ENCODE data around the gene COL26A1. TPM values are rescaled to one million over a fixed set of nuclear protein-coding genes. Genes with fewer than 3 reads are reported as not detected.
"Not testable (repeated sequence)": the region's sequence is repeated elsewhere in the genome, so short reads cannot be mapped to it uniquely, and the experiment has no call there.

The COL26A1 gene
- total and polyA plus RNA-seq, 8 donors, result 0.20 to 0.55 (median 0.31) TPM; not detected in 5

DNA sequence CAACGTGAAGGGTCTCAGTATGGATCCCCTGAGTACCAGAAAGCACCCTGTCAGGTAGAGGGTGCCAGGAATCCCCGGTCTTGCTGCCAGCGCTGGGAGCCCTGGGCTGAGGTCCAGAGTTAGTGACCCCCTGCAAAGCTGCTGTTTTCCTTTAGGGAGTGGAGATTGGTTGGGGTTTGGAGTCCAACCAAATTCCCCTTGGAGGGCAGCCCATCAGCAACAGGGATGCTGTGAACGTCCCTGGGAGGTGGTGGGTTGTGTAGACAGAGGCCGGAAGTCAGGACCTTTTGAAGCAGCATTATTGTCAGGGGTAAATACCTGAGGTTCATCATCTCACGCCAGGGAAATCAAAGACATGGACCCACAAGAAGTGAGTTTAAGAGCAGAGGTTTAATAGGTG is 104.2 kb downstream of the COL26A1 start:
- intact Hi-C loops (cut with DNase I; ENCODE audit: low total_unique reads), result no loop called here
- TF ChIP-seq POLR2A (IDR thresholded peaks at IDR 0.05) (no peak), POLR2AphosphoS5 (IDR thresholded peaks at IDR 0.05) (no peak), EP300 (IDR thresholded peaks at IDR 0.05) (no peak)
- TF ChIP-seq, protein P1, sequence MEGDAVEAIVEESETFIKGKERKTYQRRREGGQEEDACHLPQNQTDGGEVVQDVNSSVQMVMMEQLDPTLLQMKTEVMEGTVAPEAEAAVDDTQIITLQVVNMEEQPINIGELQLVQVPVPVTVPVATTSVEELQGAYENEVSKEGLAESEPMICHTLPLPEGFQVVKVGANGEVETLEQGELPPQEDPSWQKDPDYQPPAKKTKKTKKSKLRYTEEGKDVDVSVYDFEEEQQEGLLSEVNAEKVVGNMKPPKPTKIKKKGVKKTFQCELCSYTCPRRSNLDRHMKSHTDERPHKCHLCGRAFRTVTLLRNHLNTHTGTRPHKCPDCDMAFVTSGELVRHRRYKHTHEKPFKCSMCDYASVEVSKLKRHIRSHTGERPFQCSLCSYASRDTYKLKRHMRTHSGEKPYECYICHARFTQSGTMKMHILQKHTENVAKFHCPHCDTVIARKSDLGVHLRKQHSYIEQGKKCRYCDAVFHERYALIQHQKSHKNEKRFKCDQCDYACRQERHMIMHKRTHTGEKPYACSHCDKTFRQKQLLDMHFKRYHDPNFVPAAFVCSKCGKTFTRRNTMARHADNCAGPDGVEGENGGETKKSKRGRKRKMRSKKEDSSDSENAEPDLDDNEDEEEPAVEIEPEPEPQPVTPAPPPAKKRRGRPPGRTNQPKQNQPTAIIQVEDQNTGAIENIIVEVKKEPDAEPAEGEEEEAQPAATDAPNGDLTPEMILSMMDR (IDR thresholded peaks at IDR 0.05), result no peak
- Histone ChIP-seq H3K27ac (no peak overlapping the region), H3K4me1 (no peaks in the 10 kb centered on the region), H3K4me3 (no peak overlapping the region), H3K36me3 (no peaks in the 10 kb centered on the region), H3K9me3 (no peaks in the 10 kb centered on the region), H3K27me3 (peaks cover 0 to 21% (median 3%) of the 10 kb centered on the region in 3 donors)
- 21 to 41% (median 28%) methylated on average over 6 of the region's 6 CpGs for WGBS, 5 donors
- DNase-seq, result no peak

DNA sequence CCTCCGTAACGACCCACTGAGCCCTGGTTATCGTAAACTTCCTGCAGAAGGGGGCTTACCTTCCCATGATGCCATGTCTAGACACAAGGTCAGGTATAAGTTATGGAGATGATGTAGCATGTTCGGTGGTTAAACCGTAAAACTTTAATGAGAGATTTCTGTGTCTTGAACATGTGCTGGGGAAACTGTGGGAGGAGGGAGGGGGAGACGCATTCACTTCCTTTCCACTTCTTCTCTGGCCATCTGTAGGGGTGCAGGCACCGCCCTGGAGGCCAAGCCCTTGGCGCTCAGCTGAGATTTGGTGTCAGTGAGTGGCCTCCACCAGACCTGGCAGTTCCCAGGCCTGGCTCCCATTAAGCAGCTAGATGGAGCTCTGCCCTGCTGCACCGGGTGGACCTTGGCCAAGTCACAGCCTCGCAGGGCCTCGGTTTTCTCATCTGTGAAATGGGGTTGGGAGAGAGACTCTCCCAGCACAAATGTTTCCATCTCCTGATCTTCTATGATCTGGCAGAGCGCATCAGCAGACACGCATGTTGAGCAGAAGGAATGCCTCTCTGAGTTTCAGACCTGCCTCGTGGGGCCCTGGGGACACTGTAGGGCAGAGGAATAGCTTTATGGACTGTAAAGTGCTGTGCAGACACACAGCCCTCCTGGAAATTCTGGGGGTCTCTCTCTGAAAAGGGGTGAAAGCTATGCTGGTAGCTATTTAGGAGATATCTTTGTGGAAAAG is 106.0 kb downstream of the COL26A1 start:
- H3K36me3 ChIP-seq, result no peaks in the 10 kb centered on the region
- H3K9me3 ChIP-seq, result no peaks in the 10 kb centered on the region
- no peak overlapping the region for H3K27ac ChIP-seq
- 77 to 83% (median 78%) methylated on average over 14 of the region's 14 CpGs for WGBS, 5 donors
- H3K4me3 ChIP-seq, result no peak overlapping the region
- intact Hi-C loops (cut with DNase I; ENCODE audit: low total_unique reads), result no loop called here
- TF ChIP-seq EP300 (IDR thresholded peaks at IDR 0.05), result no peak
- no peak for TF ChIP-seq POLR2A (IDR thresholded peaks at IDR 0.05)
- no peak for TF ChIP-seq POLR2AphosphoS5 (IDR thresholded peaks at IDR 0.05)
- TF ChIP-seq, protein P1 (IDR thresholded peaks at IDR 0.05), result no peak
- peaks cover 0 to 21% (median 3%) of the 10 kb centered on the region in 3 donors for H3K27me3 ChIP-seq
- DNase-seq, result no peak
- no peaks in the 10 kb centered on the region for H3K4me1 ChIP-seq

DNA sequence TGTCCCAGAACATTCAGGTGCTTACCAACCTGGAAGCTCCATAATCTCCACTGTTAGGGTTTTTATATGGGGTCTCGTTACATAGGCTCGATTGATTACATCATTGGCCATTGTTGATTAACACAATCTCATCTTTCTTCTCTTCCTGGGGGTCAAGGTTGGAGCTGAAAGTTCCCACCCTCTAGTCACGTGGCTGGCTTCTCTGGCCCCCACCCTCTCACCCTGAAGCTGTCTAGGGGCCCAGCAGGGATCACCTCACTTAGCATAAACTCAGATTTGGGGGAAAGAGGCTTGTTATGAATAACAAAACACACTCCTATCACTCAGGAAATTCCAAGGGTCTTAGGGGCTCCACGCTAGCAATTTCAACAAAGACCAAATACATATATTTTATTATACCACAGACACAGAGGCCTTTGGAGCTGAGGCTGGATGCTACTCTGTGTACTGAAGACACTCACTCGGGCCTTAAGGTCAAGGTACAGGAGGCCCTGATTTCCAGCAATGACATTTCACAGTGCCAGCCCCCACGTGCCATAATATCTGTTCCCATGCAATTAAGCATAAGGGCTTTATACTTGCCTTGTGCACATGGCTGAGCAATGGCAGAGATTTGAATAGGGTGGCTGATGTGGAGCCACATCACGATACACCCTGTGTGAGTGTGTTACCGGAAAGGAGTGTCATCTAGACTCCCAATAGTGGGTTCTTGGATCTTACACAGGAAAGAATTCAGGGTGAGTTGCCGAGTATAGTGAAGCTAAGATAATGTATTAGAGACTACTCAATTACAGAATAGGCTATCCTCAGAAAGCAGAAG is 108.2 kb downstream of the COL26A1 start:
- DNase-seq, result no peak
- Histone ChIP-seq H3K9me3 (no peaks in the 10 kb centered on the region), H3K27me3 (peaks cover 0 to 13% (median 3%) of the 10 kb centered on the region in 3 donors), H3K27ac (no peak overlapping the region), H3K36me3 (no peaks in the 10 kb centered on the region), H3K4me3 (no peak overlapping the region), H3K4me1 (no peaks in the 10 kb centered on the region)
- TF ChIP-seq EP300 (IDR thresholded peaks at IDR 0.05) (no peak), POLR2AphosphoS5 (IDR thresholded peaks at IDR 0.05) (no peak), POLR2A (IDR thresholded peaks at IDR 0.05) (no peak)
- TF ChIP-seq, protein P1 (IDR thresholded peaks at IDR 0.05), result no peak
- intact Hi-C loops (cut with DNase I; ENCODE audit: low total_unique reads), result no loop called here
- WGBS, 5 donors, result 69 to 82% (median 76%) methylated on average over 9 of the region's 9 CpGs

DNA sequence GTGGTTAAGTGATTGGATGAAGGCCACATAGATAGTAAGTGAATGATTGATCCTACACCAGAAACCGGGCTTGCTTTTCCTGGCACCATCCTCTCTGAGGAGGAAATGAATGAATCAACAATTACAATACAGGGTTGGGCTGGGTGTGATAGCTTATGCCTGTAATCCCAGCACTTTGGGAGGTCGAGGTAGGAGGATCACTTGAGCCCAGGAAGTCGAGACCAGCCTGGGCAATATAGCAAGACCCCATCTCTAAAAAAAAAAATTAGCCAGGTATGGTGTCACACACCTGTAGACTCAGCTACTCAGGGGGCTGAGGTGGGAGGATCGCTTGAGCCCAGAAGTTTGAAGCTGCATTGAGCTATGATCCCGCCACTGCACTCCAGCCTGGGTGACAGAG is 111.5 kb downstream of the COL26A1 start:
- no peak for TF ChIP-seq EP300 (IDR thresholded peaks at IDR 0.05)
- no peak for TF ChIP-seq POLR2AphosphoS5 (IDR thresholded peaks at IDR 0.05)
- no peak for TF ChIP-seq POLR2A (IDR thresholded peaks at IDR 0.05)
- TF ChIP-seq, protein P1 (IDR thresholded peaks at IDR 0.05), result no peak
- no peaks in the 10 kb centered on the region for H3K36me3 ChIP-seq
- no peak overlapping the region for H3K4me3 ChIP-seq
- H3K9me3 ChIP-seq, result peaks cover 0 to 13% (median 7%) of the 10 kb centered on the region in 4 donors
- intact Hi-C loops (cut with DNase I; ENCODE audit: low total_unique reads), result no loop called here
- WGBS, 5 donors, result 38 to 59% (median 48%) methylated on average over 5 of the region's 5 CpGs
- H3K27ac ChIP-seq, result no peak overlapping the region
- no peaks in the 10 kb centered on the region for H3K4me1 ChIP-seq
- no peak for DNase-seq
- no peaks in the 10 kb centered on the region for H3K27me3 ChIP-seq

DNA sequence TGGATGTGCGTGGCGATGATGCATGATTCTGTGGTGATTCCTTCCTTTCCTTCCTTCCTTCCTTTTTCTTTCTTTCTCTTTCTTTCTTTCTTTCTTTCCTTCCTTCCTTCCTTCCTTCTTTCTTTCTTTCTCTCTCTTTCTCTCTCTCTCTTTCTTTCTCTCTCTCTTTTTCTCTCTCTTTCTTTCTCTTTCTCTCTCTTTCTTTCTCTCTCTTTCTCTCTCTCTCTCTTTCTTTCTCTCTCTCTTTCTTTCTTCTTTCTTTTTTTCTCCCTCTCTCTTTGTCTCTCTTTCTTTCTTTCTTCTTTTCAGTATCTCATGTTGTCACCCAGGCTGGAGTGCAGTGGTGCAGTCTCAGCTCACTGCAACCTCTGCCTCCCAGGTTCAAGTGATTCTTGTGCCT is 113.0 kb downstream of the COL26A1 start:
- H3K36me3 ChIP-seq; H3K27me3 ChIP-seq; H3K4me3 ChIP-seq; H3K27ac ChIP-seq; H3K4me1 ChIP-seq; DNase-seq; intact Hi-C loops (cut with DNase I; ENCODE audit: low total_unique reads): not testable (repeated sequence)
- peaks cover 0 to 27% (median 13%) of the 10 kb centered on the region in 4 donors for H3K9me3 ChIP-seq
- WGBS, 5 donors, result 92 to 100% (median 94%) methylated on average over 2 of the region's 2 CpGs

All from stomach (tissue), 9 donors.